ENCODE data around the gene C19orf67.

The C19orf67 gene

DNA sequence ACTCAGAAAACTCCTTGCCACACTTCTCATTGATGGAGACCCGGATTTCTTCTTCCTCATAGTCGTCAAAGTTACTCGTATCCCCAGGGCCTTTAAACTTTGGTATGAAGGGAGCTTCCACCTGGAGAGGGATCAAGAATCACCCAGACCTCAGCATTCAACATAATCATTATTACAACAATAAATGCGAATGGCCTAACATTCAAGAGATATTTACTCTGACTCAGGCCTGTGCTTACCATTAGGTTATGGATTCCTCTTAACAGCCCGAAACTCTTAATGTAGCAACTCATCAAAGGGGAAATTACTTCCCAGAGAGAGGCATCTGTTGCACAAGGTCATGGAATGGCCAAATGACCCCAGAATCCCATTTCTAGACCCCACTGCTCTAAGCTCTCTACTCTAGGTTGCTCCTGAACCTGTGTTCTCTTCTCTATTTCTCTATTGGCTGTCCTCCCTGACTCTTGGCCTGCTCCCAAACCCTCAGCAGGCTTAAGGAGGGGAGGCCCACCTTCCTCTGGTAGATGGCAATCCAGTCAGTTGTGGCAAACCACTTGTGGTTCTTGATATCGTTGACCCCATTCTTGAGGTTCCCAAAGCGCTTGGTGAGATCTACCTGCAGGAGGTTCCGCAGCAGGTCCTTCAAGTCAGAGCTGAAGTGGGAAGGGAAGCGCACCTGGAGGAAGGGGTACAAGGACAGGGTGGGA is 7.7 kb upstream of the C19orf67 start:
- Histone ChIP-seq H3K27ac (ENCODE audit: low read length) (no peak overlapping the region), H3K4me1 (ENCODE audit: control insufficient read depth, insufficient read depth, low read length) (peaks cover 14% of the 10 kb centered on the region), H3K9me3 (ENCODE audit: control insufficient read depth in 2 of 2, low read length in 2 of 2) (peaks cover 2 to 6% of the 10 kb centered on the region in 2 donors), H3K36me3 (ENCODE audit: control insufficient read depth in 2 of 2, insufficient read depth in 2 of 2, low read length in 2 of 2) (peaks cover 15 to 18% of the 10 kb centered on the region in 2 donors), H3K27me3 (ENCODE audit: control insufficient read depth in 1 of 2, insufficient read depth in 2 of 2, low read length in 2 of 2) (no peaks in the 10 kb centered on the region), H3K4me3 (ENCODE audit: low read length in 2 of 2) (no peak overlapping the region), H3K9ac (ENCODE audit: low read length in 2 of 2) (no peak overlapping the region)

- Histone ChIP-seq H3K36me3 (ENCODE audit: control insufficient read depth in 2 of 2, insufficient read depth in 2 of 2, low read length in 2 of 2) (peaks cover 8 to 11% of the 10 kb centered on the region in 2 donors), H3K9ac (ENCODE audit: low read length in 2 of 2) (no peak overlapping the region), H3K27ac (ENCODE audit: low read length) (peak overlapping the region; percentile 86)
Measured at GRCh38 chr19:14091813-14092462, 6.4 kb upstream of the C19orf67 start.

DNA sequence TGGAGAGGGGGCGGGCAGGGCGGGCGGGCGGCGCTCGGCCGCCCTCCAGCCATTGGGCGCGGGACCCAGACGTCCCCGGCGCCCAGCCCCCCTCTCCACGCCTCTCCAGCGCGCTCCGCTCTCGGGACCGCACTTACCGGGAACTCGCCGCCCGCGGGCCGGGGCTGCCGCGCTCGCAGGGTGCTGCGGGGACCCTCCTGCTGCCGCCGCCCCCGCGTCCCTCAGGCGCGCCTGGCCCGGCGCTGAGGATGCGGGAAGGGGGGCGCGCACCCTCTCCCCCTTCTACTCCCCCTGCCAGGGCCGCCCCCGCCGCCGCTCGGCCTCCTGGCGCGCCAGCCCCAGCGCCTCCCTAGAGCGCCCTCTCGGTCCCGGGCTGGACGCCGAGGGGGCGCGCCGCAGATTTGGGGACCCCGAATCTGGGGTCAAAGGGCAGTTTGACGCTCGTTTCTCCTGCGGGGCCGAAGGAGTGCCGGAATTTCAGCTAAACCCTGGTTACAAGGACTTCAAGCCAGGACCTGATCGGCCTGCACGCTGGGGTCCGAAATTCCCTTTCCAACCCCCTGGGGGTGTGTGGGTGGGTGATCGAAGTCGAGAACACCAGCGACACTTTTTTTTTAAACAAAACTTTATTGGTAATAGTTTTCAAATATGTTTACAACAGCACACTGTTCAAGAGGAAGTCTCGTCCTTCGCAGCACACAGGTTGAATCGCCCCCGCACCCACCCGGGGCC is 5.7 kb upstream of the C19orf67 start:
- Histone ChIP-seq H3K27ac (ENCODE audit: low read length) (peak overlapping the region; percentile 86), H3K4me3 (ENCODE audit: low read length in 2 of 2) (peak overlapping the region; percentile 80 to 90), H3K27me3 (ENCODE audit: control insufficient read depth in 1 of 2, insufficient read depth in 2 of 2, low read length in 2 of 2) (no peaks in the 10 kb centered on the region), H3K9me3 (ENCODE audit: control insufficient read depth in 2 of 2, low read length in 2 of 2) (peaks cover 2 to 6% of the 10 kb centered on the region in 2 donors), H3K4me1 (ENCODE audit: control insufficient read depth, insufficient read depth, low read length) (peaks cover 14% of the 10 kb centered on the region), H3K9ac (ENCODE audit: low read length in 2 of 2) (peak overlapping the region; percentile 69 to 81), H3K36me3 (ENCODE audit: control insufficient read depth in 2 of 2, insufficient read depth in 2 of 2, low read length in 2 of 2) (peaks cover 5 to 8% of the 10 kb centered on the region in 2 donors)

More at GRCh38 chr19:14091813-14092462, 6.4 kb upstream of the C19orf67 start:
- Histone ChIP-seq H3K4me3 (ENCODE audit: low read length in 2 of 2) (peak overlapping the region; percentile 80 to 90), H3K9me3 (ENCODE audit: control insufficient read depth in 2 of 2, low read length in 2 of 2) (peaks cover 2 to 6% of the 10 kb centered on the region in 2 donors), H3K4me1 (ENCODE audit: control insufficient read depth, insufficient read depth, low read length) (peaks cover 14% of the 10 kb centered on the region), H3K27me3 (ENCODE audit: control insufficient read depth in 1 of 2, insufficient read depth in 2 of 2, low read length in 2 of 2) (no peaks in the 10 kb centered on the region)

GRCh38 chr19:14090509-14091080 is 5.0 kb upstream of the C19orf67 start, which contains the start of gene SAMD1:
TSS of gene SAMD1 (minus strand) at chr19:14090751.
- Histone ChIP-seq H3K9me3 (ENCODE audit: control insufficient read depth in 2 of 2, low read length in 2 of 2) (peaks cover 2 to 6% of the 10 kb centered on the region in 2 donors), H3K36me3 (ENCODE audit: control insufficient read depth in 2 of 2, insufficient read depth in 2 of 2, low read length in 2 of 2) (peaks cover 5 to 8% of the 10 kb centered on the region in 2 donors), H3K27me3 (ENCODE audit: control insufficient read depth in 1 of 2, insufficient read depth in 2 of 2, low read length in 2 of 2) (no peaks in the 10 kb centered on the region), H3K27ac (ENCODE audit: low read length) (peak within 1 kb of the TSS; percentile 86), H3K4me1 (ENCODE audit: control insufficient read depth, insufficient read depth, low read length) (peaks cover 14% of the 10 kb centered on the region), H3K9ac (ENCODE audit: low read length in 2 of 2) (peak within 1 kb of the TSS; percentile 69 to 81), H3K4me3 (ENCODE audit: low read length in 2 of 2) (peak within 1 kb of the TSS; percentile 80 to 90)

- peak overlapping the region in 1 of 2 donors; percentile 45 for H3K9ac ChIP-seq (ENCODE audit: low read length in 2 of 2)
- H3K27ac ChIP-seq (ENCODE audit: low read length) = no peak overlapping the region
- H3K4me3 ChIP-seq (ENCODE audit: low read length in 2 of 2) = peak overlapping the region; percentile 60 to 71
- H3K4me1 ChIP-seq (ENCODE audit: control insufficient read depth, insufficient read depth, low read length) = peaks cover 14% of the 10 kb centered on the region
- H3K9me3 ChIP-seq (ENCODE audit: control insufficient read depth in 2 of 2, low read length in 2 of 2) = peaks cover 2 to 6% of the 10 kb centered on the region in 2 donors
- no peaks in the 10 kb centered on the region for H3K27me3 ChIP-seq (ENCODE audit: control insufficient read depth in 1 of 2, insufficient read depth in 2 of 2, low read length in 2 of 2)
- peaks cover 5 to 8% of the 10 kb centered on the region in 2 donors for H3K36me3 ChIP-seq (ENCODE audit: control insufficient read depth in 2 of 2, insufficient read depth in 2 of 2, low read length in 2 of 2)
Measured at GRCh38 chr19:14089662-14090508, 4.3 kb upstream of the C19orf67 start.

DNA sequence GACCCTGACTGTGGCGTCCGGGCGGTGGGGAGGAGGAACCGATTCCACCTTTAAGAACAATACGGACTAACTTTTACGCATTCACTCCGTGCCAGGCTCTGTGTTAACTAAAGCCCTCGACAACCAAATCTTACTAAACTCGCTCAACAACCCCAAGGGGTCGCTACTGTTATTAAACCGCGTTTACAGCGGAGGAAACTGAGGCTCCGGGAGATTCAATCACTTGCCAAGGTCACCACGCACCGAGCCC is 3.8 kb upstream of the C19orf67 start:
- Histone ChIP-seq H3K27ac (ENCODE audit: low read length) (no peak overlapping the region), H3K36me3 (ENCODE audit: control insufficient read depth in 2 of 2, insufficient read depth in 2 of 2, low read length in 2 of 2) (peaks cover 5 to 8% of the 10 kb centered on the region in 2 donors), H3K9me3 (ENCODE audit: control insufficient read depth in 2 of 2, low read length in 2 of 2) (peaks cover 2 to 6% of the 10 kb centered on the region in 2 donors), H3K4me3 (ENCODE audit: low read length in 2 of 2) (peak overlapping the region; percentile 60 to 69), H3K4me1 (ENCODE audit: control insufficient read depth, insufficient read depth, low read length) (peaks cover 14% of the 10 kb centered on the region), H3K9ac (ENCODE audit: low read length in 2 of 2) (peak overlapping the region; percentile 45 to 58), H3K27me3 (ENCODE audit: control insufficient read depth in 1 of 2, insufficient read depth in 2 of 2, low read length in 2 of 2) (no peaks in the 10 kb centered on the region)

DNA sequence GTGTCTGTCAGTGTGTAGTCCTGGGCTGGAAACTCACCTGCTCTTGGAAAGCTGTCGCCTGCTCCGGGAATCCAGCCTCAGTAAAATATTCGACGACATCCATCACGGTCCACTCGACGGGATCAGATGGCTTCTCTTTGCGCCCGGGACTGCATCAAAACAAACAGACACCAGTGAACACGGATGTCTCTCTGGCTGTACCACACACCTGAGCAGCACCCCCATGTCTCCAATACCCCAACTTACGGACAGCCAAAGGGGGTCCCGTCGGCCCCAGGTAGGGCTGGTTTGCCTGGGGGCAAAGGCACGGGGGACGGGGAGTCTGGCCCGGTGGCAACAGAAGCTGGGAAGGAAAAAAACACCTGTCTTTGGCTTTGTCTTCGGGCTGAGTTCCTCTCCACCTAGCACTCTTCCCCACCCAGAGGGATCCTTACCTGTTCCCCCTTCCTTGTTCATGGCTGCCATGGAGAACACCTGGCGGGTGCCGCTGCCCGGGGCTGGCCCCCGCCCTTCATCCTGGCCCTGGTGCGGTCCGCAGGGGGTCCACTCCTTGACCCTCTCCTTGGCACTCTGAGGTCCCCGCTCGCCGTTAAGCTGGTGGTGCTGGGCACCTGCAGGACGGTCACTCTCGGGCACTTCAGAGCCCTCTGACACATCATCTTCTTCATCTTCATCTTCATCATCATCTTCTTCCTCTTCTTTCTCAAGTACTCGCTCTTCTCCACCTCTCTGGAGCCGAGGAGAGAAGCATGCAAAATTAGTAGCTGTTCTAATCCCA is 3.2 kb upstream of the C19orf67 start:
- Histone ChIP-seq H3K9me3 (ENCODE audit: control insufficient read depth in 2 of 2, low read length in 2 of 2) (peaks cover 2 to 6% of the 10 kb centered on the region in 2 donors), H3K4me3 (ENCODE audit: low read length in 2 of 2) (peak overlapping the region; percentile 60 to 69), H3K36me3 (ENCODE audit: control insufficient read depth in 2 of 2, insufficient read depth in 2 of 2, low read length in 2 of 2) (peaks cover 5 to 8% of the 10 kb centered on the region in 2 donors), H3K9ac (ENCODE audit: low read length in 2 of 2) (peak overlapping the region; percentile 45 to 58), H3K27me3 (ENCODE audit: control insufficient read depth in 1 of 2, insufficient read depth in 2 of 2, low read length in 2 of 2) (no peaks in the 10 kb centered on the region), H3K27ac (ENCODE audit: low read length) (no peak overlapping the region), H3K4me1 (ENCODE audit: control insufficient read depth, insufficient read depth, low read length) (peaks cover 14% of the 10 kb centered on the region)

DNA sequence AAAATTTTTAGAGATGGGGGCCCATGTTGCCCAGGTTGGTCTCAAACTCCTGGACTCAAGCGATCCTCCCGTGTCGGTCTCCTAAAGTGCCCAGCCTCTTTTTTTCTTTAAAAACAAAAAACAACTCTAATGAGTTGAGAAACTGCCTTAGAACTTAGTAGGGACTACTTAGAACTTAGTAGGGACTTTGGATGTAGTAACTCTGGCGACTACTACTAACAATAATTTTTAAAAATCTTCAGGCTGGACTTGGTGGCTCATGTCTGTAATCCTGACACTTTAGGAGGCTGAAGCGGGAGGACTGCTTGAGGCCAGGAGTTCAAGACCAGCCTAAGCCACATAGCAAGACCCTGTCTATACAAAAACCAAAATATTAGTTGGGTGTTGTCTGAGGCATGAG is 515 bp upstream of the C19orf67 start:
- Histone ChIP-seq H3K36me3 (ENCODE audit: control insufficient read depth in 2 of 2, insufficient read depth in 2 of 2, low read length in 2 of 2) (peaks cover 5 to 6% of the 10 kb centered on the region in 2 donors), H3K9me3 (ENCODE audit: control insufficient read depth in 2 of 2, low read length in 2 of 2) (no peaks in the 10 kb centered on the region), H3K9ac (ENCODE audit: low read length in 2 of 2) (no peak overlapping the region), H3K4me1 (ENCODE audit: control insufficient read depth, insufficient read depth, low read length) (peaks cover 21% of the 10 kb centered on the region), H3K4me3 (ENCODE audit: low read length in 2 of 2) (no peak overlapping the region), H3K27ac (ENCODE audit: low read length) (no peak overlapping the region), H3K27me3 (ENCODE audit: control insufficient read depth in 1 of 2, insufficient read depth in 2 of 2, low read length in 2 of 2) (no peaks in the 10 kb centered on the region)

DNA sequence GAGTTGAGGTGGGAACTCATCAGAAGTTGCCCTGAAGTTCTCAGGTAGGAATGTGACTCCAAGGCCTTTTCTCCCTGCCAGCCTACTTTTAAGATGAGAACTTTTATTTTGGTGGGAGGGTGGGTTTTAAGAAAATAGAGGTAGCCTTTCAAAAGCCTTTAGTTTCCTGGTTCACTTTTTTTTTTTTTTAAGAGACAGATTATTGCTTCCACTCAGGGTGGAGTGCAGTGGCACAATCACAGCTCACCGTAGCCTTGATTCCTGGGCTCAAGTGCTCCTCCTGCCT is 3.0 kb downstream of the C19orf67 start:
- H3K4me1 ChIP-seq (ENCODE audit: control insufficient read depth, insufficient read depth, low read length) = peaks cover 16% of the 10 kb centered on the region
- no peak overlapping the region for H3K27ac ChIP-seq (ENCODE audit: low read length)
- peak overlapping the region in 1 of 2 donors; percentile 79 for H3K9ac ChIP-seq (ENCODE audit: low read length in 2 of 2)
- no peaks in the 10 kb centered on the region for H3K27me3 ChIP-seq (ENCODE audit: control insufficient read depth in 1 of 2, insufficient read depth in 2 of 2, low read length in 2 of 2)
- peak overlapping the region; percentile 89 to 93 for H3K4me3 ChIP-seq (ENCODE audit: low read length in 2 of 2)
- no peaks in the 10 kb centered on the region for H3K36me3 ChIP-seq (ENCODE audit: control insufficient read depth in 2 of 2, insufficient read depth in 2 of 2, low read length in 2 of 2)
- H3K9me3 ChIP-seq (ENCODE audit: control insufficient read depth in 2 of 2, low read length in 2 of 2) = no peaks in the 10 kb centered on the region

Data from stomach smooth muscle (tissue), 2 donors.